NCI-H2081 treated with DMSO at 0.1 percent for 48 hours (cell line): ENCODE results near the gene EVPLL.
"Not testable (repeated sequence)": the region's sequence is repeated elsewhere in the genome, so short reads cannot be mapped to it uniquely, and the experiment has no call there.

Experiments
- DNase-seq: peaks from one replicate; lab custom pipeline; 2025; lab: John Stamatoyannopoulos, UW

EVPLL gene

DNA sequence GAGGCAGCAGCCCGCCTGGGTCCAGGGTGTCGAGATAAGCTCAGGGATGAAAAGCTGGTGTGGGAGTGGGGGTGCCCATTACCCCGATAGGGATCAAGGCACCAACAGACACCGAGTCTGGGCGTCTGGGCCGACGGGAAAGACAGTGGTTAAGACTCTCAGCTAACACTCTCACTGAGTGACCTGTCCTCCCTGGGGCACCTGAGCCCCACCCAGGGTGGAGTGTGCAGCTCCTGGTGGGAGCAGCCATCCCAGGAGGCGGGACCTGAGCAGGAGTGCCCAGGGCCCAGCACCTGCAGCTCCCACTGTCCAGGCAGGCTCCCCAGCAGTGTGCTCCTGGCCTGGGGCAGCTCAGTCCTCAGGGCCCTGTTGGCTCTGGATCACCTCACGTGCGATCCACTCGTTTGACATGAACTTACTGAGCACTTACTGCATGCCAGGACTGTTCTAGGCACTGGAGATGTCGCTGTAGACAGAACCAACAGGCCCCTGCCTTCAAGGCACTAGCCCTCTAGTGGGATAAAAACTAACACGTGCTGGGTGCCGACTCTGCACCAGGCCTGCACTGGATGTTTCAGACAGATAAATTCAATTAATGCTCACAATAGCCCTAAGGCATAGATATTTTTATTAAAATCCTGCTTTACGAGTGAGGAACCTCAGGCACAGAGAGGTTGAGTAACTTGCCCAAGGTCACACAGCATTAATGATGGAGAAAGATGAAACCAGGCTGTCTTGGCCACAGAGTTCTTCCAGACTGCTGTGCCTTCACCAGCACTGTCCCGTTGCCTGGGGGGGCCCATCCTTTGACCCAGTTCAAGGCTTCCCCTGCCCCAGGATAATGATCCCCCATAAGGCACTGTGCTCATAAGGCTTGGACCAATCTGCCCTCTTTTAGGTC lies 1.9 kb downstream of the EVPLL start:
- no peak for DNase-seq

DNA sequence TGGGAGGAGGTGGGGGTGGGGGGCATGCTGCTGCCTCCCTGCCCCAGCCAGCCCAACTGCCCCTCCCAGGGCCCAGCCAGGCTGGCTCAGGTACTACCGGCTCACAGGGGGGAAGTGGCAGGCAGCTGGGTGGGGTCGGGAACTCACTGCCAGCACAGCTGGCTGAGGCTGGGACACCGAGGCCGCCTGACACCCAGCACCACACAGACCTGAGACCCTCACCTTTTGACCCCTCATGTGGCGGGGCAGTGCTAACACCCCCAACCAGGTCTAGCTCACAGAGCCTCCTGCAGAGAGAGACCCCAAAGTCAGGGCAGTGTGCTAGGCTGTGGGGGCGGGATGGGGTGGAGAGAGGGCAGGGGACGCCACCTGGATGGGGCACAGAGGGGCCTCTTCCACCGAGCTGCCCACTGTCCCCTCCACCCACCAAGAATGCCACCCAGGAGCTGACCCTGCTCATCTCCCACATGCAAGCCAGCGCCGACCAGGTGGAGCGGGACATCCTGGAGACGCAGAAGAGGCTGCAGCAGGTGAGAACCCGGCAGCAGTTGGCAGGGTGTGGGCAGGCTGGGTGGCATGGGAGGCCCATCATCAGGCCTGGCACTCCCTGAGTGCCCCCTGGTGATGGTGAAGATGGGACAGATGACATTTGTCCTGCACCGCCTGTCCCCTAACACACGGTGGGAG lies 3.0 kb downstream of the EVPLL start:
- no peak for DNase-seq

DNA sequence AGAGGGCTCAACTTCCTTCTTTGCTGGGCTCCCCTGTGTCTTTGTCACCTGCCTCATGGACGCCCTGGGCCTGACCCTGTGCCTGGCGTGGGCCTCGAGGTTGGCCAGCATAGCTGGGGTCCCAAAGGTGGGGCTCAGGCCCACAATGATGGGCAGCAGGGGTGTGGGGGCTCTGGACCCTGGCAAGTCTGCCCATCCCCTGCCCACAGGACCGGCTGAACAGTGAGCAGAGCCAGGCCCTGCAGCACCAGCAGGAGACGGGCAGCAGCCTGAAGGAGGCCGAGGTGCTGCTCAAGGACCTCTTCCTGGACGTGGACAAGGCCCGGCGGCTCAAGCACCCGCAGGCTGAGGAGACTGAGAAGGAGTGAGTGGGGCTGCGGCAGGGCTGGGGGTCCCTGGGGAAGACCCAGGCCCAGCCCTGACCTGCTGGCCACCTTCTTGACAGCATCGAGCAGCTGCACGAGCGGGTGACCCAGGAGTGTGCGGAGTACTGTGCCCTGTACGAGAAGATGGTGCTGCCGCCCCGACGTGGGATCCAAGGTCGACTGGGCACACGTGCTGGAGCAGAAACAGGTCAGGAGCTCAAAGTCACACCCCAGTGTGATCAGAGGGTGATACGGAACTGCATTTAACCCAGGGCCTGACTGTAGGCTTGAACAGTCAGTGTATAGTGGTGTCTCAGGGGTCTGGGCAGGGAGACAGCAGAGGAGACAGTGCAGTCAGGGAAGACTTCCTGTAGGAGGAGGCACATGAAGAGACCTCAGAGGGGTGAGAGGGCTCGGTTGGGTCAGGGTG lies 3.8 kb downstream of the EVPLL start:
- DNase-seq, result no peak

- DNase-seq, result no peak
Measured at GRCh38 chr17:18381953-18382245, 4.3 kb downstream of the EVPLL start.

GRCh38 chr17:18382441-18383078 lies 5.0 kb downstream of the EVPLL start:
- no peak for DNase-seq

DNA sequence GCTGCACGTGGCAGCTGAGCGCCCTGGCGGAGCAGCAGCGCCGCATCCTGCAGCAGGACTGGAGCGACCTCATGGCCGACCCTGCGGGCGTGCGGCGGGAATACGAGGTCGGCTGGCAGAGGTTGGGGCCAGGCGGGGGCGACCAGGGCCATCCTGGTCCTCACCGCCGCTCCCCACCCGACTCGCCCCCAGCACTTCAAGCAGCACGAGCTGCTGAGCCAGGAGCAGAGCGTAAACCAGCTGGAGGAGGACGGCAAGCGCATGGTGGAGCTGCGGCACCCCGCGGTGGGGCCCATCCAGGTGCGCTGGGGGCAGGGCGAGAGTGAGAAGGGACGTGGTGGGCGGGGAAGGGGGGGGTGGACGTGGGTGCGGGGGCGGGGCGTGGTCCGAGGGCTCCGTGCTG lies 5.5 kb downstream of the EVPLL start:
- DNase-seq, result not testable (repeated sequence)

DNA sequence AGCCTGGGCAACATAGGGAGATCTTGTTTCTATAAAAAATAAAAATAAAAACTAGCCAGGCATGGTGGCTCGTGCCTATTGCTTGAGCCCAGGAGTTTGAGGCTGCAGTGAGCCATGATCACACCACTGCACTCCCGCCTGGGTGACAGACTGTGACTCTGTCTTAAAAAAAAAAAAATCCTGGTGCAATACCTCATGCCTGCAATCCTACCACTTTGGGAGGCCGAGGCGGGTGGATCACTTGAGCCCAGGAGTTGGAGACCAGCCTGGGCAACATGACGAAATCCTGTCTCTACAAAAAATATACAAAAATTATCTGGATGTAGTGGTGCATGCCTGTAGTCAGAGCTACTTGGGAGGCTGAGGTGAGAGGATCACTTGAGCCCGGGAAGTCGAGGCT lies 6.7 kb downstream of the EVPLL start:
- DNase-seq, result not testable (repeated sequence)

GRCh38 chr17:18387583-18387982 lies 10.0 kb downstream of the EVPLL start:
- not testable (repeated sequence) for DNase-seq

DNA sequence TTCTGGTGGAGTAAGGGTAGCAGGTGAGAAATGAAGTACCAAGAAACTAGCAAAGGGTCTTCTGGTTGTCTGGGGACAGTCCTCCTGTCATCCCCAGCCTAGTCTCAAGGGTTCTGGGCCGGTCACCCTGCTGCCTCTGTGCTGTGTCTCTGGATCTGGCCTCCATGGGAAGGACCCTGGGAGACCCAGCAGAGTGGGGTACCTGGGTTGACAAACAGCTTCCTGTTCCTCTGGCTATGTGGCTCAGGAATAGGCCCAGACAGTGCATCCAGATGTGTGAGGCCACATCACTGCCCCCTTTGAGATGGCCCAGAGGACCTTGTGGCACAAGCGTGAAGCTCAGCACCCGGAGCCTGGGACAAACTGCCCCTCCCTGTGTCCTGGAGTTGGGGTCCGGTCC lies 10.7 kb downstream of the EVPLL start:
- not testable (repeated sequence) for DNase-seq

DNA sequence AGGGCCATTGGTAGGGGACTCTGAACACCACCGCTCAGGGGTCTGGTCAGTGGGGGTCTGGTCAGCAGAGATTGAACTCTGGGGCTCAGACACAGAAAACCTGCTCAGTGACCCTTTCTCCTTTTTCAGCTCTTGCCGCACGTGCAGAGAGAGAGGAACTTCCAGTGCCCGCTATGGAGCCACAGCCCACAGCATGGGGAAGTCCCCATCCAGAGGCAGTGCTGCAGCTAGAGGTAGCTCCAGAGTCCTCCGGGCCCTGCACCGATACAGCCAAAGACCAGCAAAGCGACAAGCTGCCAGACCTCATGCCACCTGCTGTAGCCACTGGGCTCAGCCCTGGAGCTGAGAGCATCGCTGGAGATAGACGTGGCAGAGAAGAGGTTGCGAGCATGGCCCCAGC lies 11.2 kb downstream of the EVPLL start:
- not testable (repeated sequence) for DNase-seq

GRCh38 chr17:18401872-18402590 lies 24.5 kb downstream of the EVPLL start:
- DNase-seq, result not testable (repeated sequence)

- DNase-seq, result not testable (repeated sequence)
Measured at GRCh38 chr17:18403166-18403565, 25.6 kb downstream of the EVPLL start.

DNA sequence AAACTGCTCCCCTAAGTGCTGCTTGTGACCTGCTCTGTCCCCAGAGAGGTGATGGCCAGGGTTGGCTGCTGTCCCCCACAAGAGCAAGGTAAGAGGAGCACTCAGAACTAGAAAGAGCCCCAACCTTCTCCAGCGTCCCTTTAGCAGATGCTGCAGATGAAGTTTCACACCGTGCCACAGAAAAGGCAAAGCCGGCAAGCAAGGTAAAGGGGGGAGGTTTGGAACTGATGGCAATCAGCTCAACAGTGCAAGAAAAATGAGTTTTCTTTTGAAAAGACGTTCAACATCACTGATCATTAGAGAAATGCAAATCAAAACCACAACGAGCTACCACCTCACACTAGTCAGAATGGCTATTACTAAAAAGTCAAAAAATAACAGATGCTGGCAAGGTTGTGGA lies 26.0 kb downstream of the EVPLL start:
- DNase-seq, result not testable (repeated sequence)

DNA sequence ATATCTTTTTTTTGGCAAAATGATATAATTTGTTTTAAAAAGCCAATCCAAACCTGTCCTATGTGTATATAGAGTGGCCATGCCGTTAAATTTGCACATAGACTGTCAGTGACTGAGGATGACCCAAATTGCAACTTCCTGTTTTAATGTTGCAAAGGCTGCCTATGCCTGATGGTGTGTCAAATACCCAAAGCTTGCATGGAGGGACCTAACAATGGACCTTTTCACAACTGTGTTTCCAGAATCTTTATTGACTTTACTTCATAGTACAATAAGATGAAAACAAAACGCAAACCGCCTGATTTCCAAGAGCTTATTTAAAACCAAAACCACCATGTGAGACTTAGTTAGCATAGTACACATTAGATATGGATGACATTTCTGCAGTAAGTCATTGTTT lies 31.3 kb downstream of the EVPLL start:
- not testable (repeated sequence) for DNase-seq

DNA sequence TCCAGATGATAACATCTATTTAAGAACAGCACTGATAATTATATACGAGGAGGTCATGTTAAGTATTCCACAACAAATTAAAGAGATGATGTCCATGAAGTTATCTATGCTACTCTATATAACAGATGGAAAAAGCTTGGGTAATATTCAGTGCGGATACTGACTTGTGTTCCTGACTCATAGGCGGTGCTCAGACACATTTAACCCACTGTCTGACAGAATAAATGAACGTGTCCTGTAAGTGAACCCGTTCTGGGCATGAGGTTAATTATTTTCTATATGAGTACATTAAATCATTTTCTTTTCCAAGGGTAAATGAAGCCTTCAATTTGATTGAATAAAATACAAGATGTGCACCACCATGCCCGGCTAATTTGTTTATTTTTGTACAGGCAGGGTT lies 31.7 kb downstream of the EVPLL start:
- DNase-seq, result peak; percentile 42

- not testable (repeated sequence) for DNase-seq
Measured at GRCh38 chr17:18410736-18411135, 33.2 kb downstream of the EVPLL start.

DNA sequence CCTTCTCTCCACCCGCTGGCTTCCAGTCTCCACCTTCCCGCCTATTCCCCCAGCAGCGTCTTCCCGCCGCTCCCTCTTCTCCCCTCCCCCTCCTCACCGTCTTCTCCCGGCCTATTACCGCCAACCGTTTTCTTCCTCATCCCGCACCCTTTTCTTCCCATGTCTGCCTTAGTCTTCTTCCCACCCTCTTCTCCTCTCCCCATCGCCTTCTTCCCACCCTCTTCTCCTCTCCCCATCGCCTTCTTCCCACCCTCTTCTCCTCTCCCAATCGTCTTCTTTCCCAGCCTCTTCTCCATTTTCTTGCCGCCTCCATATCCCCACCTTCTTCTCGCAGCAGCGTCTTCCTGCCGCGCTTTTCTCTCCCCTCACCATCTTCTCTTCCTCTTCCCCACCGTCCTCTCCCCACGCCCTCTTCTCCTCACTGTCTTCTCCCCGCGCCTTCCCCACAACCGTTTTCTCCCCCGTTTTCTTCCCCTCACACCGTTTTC lies 33.8 kb downstream of the EVPLL start:
- DNase-seq, result not testable (repeated sequence)

- not testable (repeated sequence) for DNase-seq
Measured at GRCh38 chr17:18412001-18412538, 34.5 kb downstream of the EVPLL start.

GRCh38 chr17:18421521-18421920 lies 43.9 kb downstream of the EVPLL start:
- DNase-seq, result not testable (repeated sequence)

- DNase-seq, result not testable (repeated sequence)
Measured at GRCh38 chr17:18422464-18422863, 44.9 kb downstream of the EVPLL start.

- not testable (repeated sequence) for DNase-seq
Measured at GRCh38 chr17:18423015-18423414, 45.4 kb downstream of the EVPLL start.
